SKM-1 (cell line): Measurements from ENCODE around the gene SERPINA12.

Source experiments
- DNase-seq: peaks from one replicate; lab custom pipeline; 2025; ENCODE audit not compliant: unreplicated experiment; lab: John Stamatoyannopoulos, UW

The SERPINA12 gene

DNA sequence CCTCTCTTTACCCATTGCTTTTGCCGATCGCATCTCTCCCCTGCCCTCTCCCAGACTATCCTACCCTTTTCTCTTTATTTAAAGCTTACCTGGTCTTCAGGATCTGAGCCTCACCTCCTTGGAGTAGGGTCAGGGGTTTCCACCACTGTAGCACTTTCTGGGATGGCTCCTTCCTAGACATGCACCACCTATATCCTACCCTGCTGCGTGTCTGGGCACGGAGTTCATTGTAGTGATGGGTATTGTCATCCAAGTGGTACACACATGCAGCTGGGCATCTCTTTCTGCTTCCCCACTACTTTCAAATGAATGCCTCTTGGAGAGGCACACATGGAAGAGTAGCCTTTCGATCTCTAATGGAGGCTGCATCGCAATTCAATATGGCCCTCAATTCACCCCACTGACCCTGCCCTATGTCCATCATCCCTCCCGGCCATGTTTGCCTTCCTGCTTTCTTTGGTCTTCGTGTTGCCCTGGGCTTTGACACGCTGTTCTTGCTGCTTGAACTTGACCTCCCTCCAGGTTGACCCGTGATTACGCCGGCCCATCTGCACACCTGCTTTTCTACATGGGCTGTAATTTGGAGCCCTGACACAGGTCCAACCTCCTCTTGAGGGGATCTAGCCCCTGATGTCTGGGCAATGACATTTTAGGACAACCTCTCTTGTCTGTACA is 67.6 kb downstream of the SERPINA12 start:
- DNase-seq: no peak

DNA sequence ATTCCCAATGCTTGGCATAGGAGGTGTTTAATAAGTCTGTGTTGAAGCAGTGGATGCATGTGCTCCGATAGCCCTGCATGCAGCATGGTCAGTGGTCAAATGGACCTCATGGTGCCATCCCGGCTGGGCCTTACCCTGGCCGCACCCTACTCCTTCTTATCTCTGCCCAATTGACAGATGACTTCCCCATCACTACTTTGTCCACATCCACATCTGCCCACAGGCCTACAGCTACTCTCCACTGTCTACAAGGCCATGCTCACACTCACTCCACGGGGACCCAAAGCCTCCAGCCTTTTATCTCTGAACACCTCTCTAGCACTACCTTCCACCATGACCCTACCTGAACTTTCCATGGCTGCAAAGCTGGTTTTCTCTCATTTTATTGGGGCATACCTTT is 68.1 kb downstream of the SERPINA12 start:
- no peak for DNase-seq

- DNase-seq: no peak
Observed at GRCh38 chr14:94439453-94440057, 69.7 kb downstream of the SERPINA12 start.
